ENCODE data around the gene HOXD9.

Gene HOXD9

GRCh38 chr2:176155356-176156044 is 33.0 kb downstream of the HOXD9 start:
- no peak for DNase-seq (ENCODE audit: low spot score)

DNA sequence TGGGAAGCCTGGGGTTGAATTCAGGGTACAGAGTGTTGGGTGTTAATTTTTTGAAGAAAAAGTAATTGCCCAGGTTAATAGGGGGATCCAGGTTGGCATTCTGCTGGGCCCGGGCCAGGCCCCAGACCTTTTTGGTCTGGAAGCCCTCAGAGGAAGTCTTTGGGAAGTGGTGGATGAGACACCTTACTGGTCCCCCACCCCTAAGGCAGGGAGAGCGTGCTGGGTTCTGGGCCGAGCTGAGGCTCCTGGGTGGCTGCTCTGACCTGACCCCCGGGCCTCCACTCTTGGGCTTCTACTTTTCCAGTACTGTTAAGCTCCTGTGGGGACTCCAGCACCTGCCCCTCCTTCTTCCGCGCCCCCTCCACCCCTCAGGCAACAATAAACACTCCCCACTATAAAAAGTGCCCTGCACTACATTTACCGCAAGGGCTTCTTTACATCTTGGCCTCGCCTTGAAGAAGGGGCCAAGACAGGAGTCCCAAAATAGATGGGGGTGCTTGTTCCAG is 33.8 kb downstream of the HOXD9 start:
- DNase-seq (ENCODE audit: low spot score), result no peak

DNA sequence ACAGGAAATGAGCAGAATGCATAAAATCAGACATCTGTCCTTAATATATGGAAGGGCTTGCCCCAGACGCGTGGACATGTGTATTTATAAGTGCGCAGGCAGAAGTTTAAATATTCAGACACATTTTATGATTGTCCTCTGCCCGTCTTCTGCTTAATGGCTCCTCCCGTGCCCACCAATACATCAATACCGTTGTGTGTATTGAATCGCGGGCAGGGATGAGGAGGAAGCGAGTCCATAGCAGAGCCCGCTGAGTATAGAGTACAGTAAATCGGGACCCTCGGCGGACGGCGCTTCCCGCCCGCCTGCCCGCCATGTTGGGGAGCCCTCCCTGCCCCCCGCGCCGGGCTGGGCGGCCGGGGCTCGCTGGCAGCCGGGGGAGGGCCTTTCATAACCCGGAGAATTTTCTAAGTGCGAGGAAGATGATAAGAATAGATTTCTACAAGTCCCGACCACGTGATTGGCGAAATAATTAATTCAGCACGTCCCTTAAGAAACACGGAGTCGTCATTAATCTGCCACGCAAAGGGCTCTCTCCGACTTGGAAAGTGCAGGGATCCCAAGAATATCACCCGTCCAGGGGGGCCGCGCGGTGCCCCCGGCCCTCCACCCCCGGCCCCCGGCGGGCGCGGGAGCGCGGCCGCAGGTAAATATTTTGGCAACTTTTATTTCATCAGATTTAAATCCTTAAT is 34.4 kb downstream of the HOXD9 start, which contains the start of gene HOXD3:
TSS of gene HOXD3 (plus strand) at position 501 of the 692 bp plus-strand sequence. CDS start 11,808 bp downstream, outside the sequence.
- no peak for DNase-seq (ENCODE audit: low spot score)

DNA sequence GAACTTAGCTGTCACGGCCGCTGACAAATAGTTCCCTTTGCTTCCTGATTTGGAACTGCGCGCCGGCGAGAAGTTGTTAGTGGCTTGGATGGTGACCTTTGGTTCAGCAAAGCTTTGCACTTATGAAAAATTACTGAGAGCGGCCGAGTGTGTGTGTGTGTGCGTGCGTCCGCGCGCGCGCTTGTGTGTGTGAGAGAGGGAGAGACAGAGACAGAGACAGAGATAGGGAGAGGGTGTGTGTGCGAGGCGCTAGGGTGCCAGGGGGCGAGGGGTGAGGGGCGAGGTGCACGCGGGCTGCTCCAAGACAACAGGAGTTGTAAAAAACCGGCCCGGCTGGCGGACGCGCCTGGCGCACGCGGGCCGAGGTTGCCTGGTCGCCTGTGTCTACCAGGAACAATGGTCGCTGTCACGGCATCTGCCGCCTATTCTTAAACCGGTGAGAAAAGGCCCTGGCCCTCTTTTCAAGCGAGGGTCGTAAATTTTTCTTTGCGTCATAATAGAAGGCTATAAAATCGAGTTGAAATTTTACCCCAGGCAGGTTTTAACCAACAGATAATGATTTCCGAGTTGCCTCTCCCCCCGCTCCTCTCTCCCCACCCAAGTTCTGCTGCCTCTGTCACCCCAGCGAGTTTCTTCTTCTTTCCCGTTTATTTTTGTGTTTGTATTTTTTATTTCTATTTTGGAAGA is 35.1 kb downstream of the HOXD9 start:
- DNase-seq (ENCODE audit: low spot score), result no peak

- no peak for DNase-seq (ENCODE audit: low spot score)
Measured at GRCh38 chr2:176158186-176158591, 35.7 kb downstream of the HOXD9 start.

- DNase-seq (ENCODE audit: low spot score), result no peak
Measured at GRCh38 chr2:176158855-176159662, 36.5 kb downstream of the HOXD9 start.

- DNase-seq (ENCODE audit: low spot score), result no peak
Measured at GRCh38 chr2:176159663-176160250, 37.2 kb downstream of the HOXD9 start.

DNA sequence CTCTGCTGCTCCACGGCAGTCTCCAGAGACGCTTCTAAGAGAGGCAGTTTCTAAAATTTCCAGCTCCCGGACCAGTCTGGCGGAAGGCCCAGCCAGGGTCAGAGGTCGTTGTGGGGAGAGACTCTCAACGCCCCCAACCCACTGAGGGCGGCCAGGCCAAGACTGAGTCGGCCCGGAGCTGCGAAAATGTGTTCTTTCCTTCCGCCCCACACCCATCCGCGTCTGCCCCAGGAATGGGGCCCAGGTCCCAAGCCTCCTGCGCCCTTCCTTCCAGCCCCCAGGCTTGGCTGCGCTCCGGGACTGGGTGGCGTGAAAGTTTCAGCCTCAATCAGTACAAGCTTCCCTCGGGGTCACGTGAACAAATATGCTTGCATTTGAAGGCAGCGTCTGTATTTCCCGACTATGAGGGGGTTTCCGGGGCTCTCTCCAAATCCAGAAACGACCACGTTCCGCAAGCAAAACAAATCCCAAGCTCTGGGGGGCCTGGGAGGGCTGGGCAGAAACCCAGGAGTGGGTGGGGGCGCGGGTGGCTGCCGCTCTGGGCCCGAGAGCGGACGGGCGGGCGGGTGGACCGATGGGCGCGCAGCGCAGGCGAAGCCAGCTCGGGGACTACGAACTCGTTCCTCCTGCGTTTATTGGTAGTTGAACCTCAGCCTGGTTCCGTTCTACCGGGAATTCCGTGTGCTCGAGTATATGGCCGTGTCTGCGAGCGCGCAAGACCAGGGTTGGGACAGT is 37.9 kb downstream of the HOXD9 start:
- no peak for DNase-seq (ENCODE audit: low spot score)

DNA sequence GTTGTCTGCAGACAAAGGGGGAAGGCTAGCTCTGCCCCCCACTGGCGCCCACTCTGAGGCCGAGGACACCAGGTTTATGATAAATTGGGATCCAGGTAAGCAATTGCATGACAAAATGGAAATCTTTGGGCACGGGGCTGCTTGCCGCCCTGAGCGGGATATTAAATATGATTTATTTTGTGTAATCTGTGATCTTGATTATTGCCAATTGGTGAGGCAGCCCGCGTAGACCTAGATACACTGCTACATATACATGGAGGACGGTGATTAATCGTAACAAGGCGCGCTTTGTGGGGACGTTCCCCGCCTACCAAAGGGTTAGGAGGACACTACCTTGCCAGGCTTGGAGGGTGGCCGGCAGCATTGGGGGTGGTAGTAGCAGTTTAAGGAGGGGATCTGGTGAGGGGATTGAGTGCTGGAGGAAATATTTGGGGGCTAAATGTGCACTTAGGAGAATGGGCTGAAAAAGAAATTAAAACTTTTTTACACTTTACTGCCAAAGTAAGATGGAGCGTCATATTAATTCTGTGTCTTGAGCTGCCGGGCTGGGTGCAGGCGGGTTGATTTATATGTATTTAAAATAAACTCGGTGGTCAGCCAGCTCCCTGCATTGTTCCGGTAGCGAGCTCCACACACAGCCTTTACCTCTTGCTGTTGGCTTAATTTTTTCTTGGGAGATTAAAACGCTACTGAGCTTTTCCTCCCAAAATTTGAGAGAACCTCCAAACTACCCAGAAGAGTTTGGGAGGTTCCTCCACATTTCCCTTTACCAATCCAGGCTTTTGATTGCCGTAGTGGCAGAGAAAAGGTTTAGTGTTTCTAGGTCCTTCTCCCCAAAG is 38.7 kb downstream of the HOXD9 start:
- no peak for DNase-seq (ENCODE audit: low spot score)

DNA sequence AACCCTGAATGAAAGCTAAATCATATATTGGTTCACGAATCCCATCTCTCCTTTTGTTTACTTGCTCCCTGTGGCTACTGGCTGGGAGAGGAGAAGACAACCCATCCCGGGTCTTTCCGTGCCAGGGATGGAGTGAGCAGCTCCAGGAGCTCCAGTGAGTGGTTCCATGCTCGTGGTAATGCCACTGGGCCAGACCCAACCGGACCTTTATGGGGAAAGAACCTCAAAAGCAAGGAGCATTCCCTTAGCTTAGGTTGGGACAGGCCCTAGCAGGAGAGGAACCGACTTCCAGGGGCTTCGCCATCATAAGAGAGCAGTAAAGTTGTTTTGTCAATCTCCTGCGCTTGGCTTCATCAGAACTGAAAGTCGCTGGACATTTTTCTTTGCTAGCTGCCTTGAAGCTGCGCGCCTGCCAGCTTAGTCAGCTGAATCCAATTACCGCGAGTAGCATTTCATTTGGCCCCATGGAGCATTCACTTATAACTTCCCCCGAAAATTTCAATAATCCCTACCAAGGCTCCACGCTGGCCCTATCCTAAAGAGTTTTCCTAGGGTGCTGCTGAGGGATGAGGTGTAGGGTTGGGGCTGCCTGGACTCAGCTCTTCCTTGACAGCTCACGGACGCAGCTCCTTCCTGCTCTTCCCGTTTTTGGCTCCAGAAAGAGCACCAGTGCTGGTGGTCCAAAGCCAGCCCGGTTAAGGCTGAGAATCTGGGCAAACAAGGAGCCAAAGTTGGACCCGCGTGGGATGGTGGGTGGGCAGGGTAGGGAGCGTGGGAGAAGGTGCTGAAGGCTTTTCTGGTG is 39.5 kb downstream of the HOXD9 start:
- DNase-seq (ENCODE audit: low spot score), result no peak

GRCh38 chr2:176162911-176163671 is 40.6 kb downstream of the HOXD9 start:
- DNase-seq (ENCODE audit: low spot score), result no peak

- DNase-seq (ENCODE audit: low spot score), result no peak
Measured at GRCh38 chr2:176163672-176164056, 41.1 kb downstream of the HOXD9 start.

GRCh38 chr2:176164201-176164600 is 41.7 kb downstream of the HOXD9 start:
- DNase-seq (ENCODE audit: low spot score), result no peak

GRCh38 chr2:176164611-176165369 is 42.3 kb downstream of the HOXD9 start:
- no peak for DNase-seq (ENCODE audit: low spot score)

GRCh38 chr2:176165370-176166050 is 43.0 kb downstream of the HOXD9 start:
- no peak for DNase-seq (ENCODE audit: low spot score)

DNA sequence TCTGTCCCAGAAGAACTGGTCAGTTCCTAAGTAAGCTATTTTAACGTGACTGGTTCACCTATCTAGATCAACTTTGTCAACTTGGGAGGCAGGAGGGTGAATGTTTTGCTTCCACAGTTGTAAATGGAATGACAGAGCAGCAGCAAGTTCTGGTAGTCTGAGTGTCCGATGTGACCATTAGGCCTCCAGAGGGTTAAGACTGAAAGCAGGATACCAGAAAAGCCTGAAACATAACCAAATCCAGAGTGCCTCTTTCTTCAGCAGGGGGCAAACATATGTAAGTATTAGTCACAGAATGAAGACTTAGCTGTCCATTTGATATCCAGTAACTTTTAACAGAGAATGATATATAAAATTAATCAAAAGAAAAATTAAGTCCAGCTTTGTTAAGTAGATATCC is 43.8 kb downstream of the HOXD9 start:
- DNase-seq (ENCODE audit: low spot score), result no peak

DNA sequence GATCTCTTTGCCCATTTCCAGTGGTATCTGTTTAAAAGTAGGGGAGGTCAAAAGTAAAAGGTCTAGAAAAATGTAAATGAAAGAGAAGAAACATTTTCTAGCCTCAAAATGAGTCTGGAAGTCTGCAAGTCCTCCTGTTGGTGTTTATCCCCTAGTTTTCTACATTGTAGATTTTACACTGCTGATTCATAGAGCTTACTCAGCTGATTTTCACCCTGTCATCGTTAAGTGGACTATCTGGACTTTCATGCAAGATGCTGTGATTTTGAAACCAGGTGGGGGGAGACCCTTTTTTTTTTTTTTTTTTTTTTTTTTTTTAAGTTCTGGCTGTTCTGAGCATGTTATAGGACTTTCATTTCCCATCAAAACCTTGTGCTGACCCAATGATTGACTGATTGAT is 44.9 kb downstream of the HOXD9 start:
- DNase-seq (ENCODE audit: low spot score), result no peak
